GM19438 (cell line): ENCODE data around the gene CELA3B.
"Not testable (repeated sequence)": the region's sequence is repeated elsewhere in the genome, so short reads cannot be mapped to it uniquely, and the experiment has no call there.

Experiments
- ATAC-seq: cut with Tn5 transposase; IDR thresholded peaks from one replicate; pipeline ENCODE4 v1.9.1; 2021; ENCODE audit warnings: low read depth; ENCODE audit not compliant: unreplicated experiment

CELA3B gene

DNA sequence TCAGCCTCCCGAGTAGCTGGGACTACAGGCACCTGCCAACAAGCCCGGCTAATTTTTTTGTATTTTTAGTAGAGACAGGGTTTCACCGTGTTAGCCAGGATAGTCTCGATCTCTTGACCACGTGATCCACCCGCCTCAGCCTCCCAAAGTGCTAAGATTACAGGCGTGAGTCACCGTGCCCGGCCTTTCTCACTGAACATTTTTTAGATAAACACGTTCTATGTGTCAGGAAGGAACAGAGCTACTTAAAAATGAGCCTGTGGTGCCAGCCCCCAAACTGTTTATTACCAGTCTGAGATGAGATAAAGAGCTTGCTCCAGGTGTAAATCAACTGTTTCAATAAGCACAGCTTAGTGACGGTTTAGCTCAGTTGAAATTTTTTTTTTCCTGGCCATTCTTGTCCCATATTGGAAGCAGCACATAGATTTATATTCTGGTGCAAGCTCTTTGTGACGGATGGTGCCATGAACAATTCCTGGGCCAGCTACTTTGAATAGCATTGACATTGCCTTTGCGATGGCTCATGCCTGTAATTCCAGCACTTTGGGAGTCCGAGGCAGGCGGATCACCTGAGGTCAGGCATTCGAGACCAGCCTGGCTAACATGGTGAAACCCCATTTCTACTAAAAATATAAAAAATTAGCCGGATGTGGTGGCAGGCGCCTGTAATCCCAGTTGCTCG is 33.7 kb upstream of the CELA3B start:
- not testable (repeated sequence) for ATAC-seq

GRCh38 chr1:21944733-21945073 is 32.1 kb upstream of the CELA3B start:
- no peak for ATAC-seq

- no peak for ATAC-seq
Measured at GRCh38 chr1:21946836-21947587, 29.8 kb upstream of the CELA3B start.

DNA sequence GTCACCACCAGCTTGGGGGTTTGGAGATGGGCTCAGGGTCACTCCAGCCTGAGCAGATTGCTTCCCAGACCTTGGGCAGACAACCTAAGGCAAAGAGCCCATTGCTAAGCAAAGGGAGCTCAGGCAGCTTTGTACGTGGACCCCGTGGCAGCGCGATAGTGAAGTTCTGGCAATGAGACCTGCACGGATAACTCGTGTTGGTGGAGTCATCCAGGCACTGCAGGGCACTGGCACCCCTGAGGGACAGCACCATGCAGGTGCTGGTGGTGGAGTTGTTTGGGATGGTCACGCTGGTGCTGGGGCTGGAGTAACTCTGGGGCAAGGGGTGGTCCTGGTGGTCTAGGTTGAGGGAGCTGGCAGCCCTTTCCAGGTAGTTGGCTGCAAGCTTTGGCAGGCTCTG is 26.1 kb upstream of the CELA3B start:
- no peak for ATAC-seq

GRCh38 chr1:21951226-21951870 is 25.5 kb upstream of the CELA3B start:
- no peak for ATAC-seq

DNA sequence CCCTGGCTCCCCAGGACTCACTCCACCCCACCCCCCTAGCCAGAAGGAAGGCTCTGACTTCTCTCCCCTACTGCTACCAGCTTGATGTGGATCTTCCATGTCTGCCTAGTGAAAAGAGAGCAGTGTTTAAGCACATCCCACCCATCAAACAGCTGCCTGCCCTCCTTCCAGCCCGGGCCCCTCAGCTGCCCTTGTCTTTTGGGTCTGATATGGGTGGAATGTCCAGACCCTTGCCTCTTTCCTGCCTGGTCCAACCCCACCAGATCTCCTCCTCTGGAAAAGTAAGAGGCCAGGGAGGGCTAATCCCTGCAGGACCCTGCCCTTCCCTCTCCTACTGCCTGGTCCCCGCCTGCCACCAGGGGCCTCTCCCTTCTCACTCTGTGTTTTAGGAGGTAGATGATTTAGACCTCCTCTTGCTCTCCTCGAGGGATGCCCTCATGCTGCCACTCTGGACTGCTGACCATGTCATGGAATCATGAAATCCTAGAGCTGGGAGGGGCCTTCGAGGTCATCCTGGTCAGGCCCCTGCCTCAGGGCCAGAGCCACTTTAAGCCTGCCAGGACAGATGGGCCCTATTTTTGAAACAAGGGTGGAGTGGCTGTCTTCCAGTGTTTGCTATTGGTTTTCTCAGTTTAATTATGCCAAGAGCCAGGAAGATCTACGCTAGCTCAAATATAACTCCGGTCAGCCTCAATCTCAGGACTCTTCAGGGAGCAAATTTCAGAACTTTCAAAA is 23.9 kb upstream of the CELA3B start:
- no peak for ATAC-seq

DNA sequence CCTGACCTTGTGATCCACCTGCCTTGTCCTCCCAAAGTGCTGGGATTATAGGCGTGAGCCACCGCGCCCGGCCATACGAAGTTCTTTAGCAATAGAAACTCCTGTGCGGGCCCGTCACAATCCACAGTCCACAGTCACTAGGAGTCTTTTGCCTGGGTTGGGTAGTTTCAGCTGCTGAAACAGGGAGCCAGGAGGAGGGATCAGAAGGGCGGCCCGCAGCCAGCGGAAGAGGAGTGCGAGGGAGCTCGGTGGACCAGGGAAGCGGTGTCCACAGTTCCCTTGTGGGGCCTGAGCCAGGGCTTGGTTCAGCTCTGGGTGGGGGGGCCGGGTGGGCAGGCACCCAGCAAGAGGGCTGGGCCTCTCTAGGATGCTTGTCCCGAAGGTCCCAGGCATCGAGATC is 21.8 kb upstream of the CELA3B start:
- no peak for ATAC-seq

- ATAC-seq, result no peak
Measured at GRCh38 chr1:21955501-21956281, 21.1 kb upstream of the CELA3B start.

GRCh38 chr1:21956720-21957552 is 19.9 kb upstream of the CELA3B start:
- no peak for ATAC-seq

GRCh38 chr1:21961337-21961736 is 15.5 kb upstream of the CELA3B start:
- ATAC-seq, result no peak

DNA sequence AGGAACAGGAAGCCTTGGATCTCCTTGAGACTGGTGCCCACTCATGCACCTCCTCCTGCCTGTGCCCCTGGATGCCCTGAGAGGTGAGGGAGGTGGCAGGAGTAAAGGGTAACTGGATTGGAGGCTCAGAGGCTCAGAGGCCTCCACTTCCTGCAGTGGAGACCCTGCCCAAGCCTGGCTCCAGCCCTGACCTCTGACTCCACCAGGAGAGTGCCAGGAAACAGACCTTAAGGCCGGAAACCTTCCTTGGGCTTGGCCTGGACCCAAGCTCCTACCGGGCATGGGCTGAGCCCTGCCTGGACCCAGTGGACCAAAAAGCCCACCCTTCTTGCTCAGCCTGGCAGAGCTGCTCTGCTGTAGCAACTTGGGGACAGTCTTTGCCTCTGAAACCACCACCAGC is 15.0 kb upstream of the CELA3B start:
- ATAC-seq, result no peak

- no peak for ATAC-seq
Measured at GRCh38 chr1:21963477-21964217, 13.2 kb upstream of the CELA3B start.

DNA sequence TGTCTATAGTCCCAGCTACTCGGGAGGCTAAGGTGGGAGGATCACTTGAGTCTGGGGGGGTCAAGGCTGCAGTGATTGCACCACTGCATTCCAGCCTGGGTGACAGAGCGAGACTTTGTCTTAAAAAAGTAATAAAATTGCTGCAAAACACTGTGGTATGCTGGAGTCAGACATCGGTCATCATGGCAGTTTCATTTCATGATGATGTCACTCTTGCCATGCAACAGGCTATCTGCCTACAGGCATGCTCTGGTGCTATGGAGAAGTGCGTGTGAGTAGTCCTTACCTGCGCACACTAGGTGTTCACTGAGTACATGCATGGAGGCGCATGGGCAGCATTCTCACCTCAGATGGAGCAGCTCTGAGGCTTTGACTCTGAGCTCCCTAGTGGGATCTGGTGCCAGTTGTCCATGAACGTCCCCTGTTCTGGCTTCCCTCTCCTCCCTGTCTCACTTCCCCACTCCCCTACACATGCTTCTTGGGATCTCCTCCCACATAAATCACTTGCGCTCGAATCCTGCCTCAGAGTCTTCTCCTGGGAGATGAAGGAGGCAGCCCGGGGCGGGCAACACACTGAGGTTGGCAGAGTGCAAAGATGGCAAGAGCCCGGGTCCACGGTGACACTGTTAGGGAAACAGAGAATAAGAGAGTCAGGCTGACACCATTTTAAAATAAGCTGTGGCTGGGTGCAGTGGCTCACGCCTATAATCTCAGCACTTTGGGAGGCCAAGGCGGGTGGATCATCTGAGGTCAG is 10.4 kb upstream of the CELA3B start:
- no peak for ATAC-seq

DNA sequence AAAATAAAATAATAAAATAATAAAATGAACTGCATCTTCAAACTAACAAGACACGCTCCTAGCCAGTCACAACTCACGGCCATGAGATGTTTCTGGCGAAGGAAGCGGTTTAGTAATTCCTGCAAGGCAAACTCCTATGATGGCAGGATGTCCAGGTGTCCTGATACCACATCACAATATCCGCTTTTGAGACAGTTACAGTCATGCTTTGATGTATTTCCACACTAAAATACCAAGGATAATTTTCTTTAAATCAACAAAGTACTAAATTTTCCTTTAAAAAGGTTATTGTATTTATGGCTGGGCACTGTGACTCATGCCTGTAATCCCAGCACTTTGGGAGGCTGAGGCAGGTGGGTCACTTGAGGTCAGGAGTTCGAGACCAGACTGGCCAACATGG is 9.6 kb upstream of the CELA3B start:
- ATAC-seq, result not testable (repeated sequence)

DNA sequence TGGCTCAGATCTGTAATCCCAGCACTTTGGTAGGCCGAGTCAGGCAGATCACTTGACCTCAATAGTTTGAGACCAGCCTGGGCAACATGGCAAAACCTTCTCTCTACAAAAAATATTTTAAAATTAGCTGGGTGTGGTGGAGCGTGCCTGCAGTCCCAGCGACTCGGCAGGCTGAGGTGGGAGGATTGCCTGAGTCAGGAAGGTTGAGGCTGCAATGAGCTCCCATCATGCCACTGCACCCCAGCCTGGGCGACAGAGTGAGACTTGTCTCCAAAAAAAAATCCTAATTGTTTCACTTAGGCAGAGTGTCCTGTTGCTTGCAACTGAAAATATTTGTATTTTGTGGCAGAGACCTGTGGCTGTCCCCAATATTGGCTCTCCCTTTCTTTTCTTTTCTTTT is 7.8 kb upstream of the CELA3B start:
- ATAC-seq, result not testable (repeated sequence)

GRCh38 chr1:21970523-21970922 is 6.3 kb upstream of the CELA3B start:
- not testable (repeated sequence) for ATAC-seq

GRCh38 chr1:21972973-21973441 is 3.8 kb upstream of the CELA3B start:
- ATAC-seq, result not testable (repeated sequence)

GRCh38 chr1:21973948-21974347 is 2.9 kb upstream of the CELA3B start:
- ATAC-seq, result not testable (repeated sequence)
